SU-DHL-6 (cell line): ENCODE results near the gene PTH1R.

ENCODE experiments used
- H2AFZ ChIP-seq: fragments of 200-600 bp; sonication (generic); 2 replicates; pipeline ENCODE4 v1.6.1; 2014; ENCODE audit warnings: low read depth, mild to moderate bottlenecking, moderate library complexity, mixed read lengths, antibody characterized with exemption, low read length; ENCODE audit not compliant: severe bottlenecking
- H3F3A ChIP-seq: fragments of 200-600 bp; shearing (Covaris generic); 2 replicates; pipeline ENCODE4 v1.6.0; 2016; ENCODE audit warnings: antibody characterized with exemption, mild to moderate bottlenecking; ENCODE audit not compliant: insufficient read depth
- H3K27ac ChIP-seq: fragments of 200-600 bp; sonication (generic); 2 replicates; pipeline ENCODE4 v1.5.1; 2016; ENCODE audit warnings: low read depth, mild to moderate bottlenecking, low read length, moderate library complexity, mixed read lengths
- H3K27me3 ChIP-seq: fragments of 200-600 bp; sonication (generic), shearing (Covaris generic); 2 replicates; pipeline ENCODE4 v1.6.0; 2014; ENCODE audit warnings: mild to moderate bottlenecking, low read length
- H3K36me3 ChIP-seq: fragments of 200-600 bp; sonication (generic); 2 replicates; pipeline ENCODE4 v1.6.1; 2014; ENCODE audit warnings: mild to moderate bottlenecking, low read length, mixed read lengths
- H3K4me2 ChIP-seq: fragments of 300-600, 200-600 bp; shearing (Covaris generic), sonication (generic); 2 replicates; pipeline ENCODE4 v1.6.0; 2014; ENCODE audit warnings: low read length, low read depth, mild to moderate bottlenecking; ENCODE audit not compliant: poor library complexity, severe bottlenecking
- H3K4me3 ChIP-seq: fragments of 200-600 bp; sonication (generic); 2 replicates; pipeline ENCODE4 v1.5.1; 2014; ENCODE audit warnings: antibody characterized with exemption, low read length, mild to moderate bottlenecking, mixed read lengths; ENCODE audit not compliant: insufficient read depth, poor library complexity, severe bottlenecking
- H3K79me2 ChIP-seq: fragments of 200-600 bp; sonication (generic); 2 replicates; pipeline ENCODE4 v1.6.1; 2014; ENCODE audit warnings: mild to moderate bottlenecking, low read length, moderate library complexity; ENCODE audit not compliant: insufficient read depth
- H3K9ac ChIP-seq: fragments of 200-600 bp; sonication (generic); 2 replicates; pipeline ENCODE4 v1.7.0; 2014; ENCODE audit warnings: mild to moderate bottlenecking, low read length
- H3K9me2 ChIP-seq: fragments of 200-600 bp; sonication (generic); replicated peaks from 2 replicates; pipeline ENCODE4 v1.6.1; 2014; ENCODE audit warnings: low read length; ENCODE audit not compliant: insufficient read depth
- H3K9me3 ChIP-seq: fragments of 200-600 bp; sonication (generic); 2 replicates; pipeline ENCODE4 v1.6.1; 2014; ENCODE audit warnings: low read length, mixed read lengths; ENCODE audit not compliant: insufficient read depth
- H4K20me1 ChIP-seq: fragments of 200-600 bp; sonication (generic); 2 replicates; pipeline ENCODE4 v1.6.1; 2014; ENCODE audit warnings: low read depth, mild to moderate bottlenecking, antibody characterized with exemption, low read length, moderate library complexity, mixed read lengths
- EZH2phosphoT487 ChIP-seq: fragments of 200-600 bp; sonication (generic), shearing (Covaris generic); conservative IDR thresholded peaks from 2 replicates; pipeline ENCODE4 v1.6.1; 2018; ENCODE audit warnings: mild to moderate bottlenecking, antibody characterized with exemption, low read length, moderate library complexity, mixed read lengths
- TF ChIP-seq, protein P1 (sequence below): fragments of 200-600 bp; sonication (generic); IDR thresholded peaks from one replicate; pipeline ENCODE4 v1.5.1; 2017; ENCODE audit warnings: antibody characterized with exemption, mild to moderate bottlenecking, low read length, moderate library complexity; ENCODE audit not compliant: insufficient read depth, poor library complexity, severe bottlenecking

PTH1R gene

DNA sequence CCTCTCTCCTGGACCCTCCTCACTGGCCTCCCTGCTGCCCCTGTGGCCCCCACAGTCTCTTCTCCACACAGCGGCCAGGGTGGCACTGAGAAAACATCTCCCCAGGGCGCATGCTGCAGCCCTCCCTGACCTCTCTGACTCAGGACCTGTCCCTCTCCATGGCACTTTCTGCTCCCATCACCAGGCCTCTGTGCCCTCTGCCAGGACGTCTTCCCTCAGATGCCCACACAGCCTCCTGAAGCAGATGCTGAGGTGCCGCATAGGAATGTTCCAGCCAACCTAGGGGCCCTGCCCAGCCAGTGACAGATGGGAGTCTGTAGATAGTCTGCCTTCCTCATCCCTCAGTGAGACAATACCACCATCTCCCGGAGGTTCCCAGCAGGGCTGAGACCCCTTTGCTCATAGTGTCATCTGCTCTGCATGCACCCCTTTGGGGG, 22.9 kb upstream of the PTH1R start:
- Histone ChIP-seq H3K9ac (no peak overlapping the region), H3K9me3 (no peaks in the 10 kb centered on the region), H3K36me3 (no peaks in the 10 kb centered on the region), H2AFZ (no peak overlapping the region), H3K79me2 (no peaks in the 10 kb centered on the region), H3K4me3 (no peak overlapping the region), H3K27me3 (no peaks in the 10 kb centered on the region), H3K4me2 (no peak overlapping the region), H3K27ac (no peak overlapping the region), H3K9me2 (no peaks in the 10 kb centered on the region), H3F3A (no peaks in the 10 kb centered on the region), H4K20me1 (no peaks in the 10 kb centered on the region)
- TF ChIP-seq, protein P1, sequence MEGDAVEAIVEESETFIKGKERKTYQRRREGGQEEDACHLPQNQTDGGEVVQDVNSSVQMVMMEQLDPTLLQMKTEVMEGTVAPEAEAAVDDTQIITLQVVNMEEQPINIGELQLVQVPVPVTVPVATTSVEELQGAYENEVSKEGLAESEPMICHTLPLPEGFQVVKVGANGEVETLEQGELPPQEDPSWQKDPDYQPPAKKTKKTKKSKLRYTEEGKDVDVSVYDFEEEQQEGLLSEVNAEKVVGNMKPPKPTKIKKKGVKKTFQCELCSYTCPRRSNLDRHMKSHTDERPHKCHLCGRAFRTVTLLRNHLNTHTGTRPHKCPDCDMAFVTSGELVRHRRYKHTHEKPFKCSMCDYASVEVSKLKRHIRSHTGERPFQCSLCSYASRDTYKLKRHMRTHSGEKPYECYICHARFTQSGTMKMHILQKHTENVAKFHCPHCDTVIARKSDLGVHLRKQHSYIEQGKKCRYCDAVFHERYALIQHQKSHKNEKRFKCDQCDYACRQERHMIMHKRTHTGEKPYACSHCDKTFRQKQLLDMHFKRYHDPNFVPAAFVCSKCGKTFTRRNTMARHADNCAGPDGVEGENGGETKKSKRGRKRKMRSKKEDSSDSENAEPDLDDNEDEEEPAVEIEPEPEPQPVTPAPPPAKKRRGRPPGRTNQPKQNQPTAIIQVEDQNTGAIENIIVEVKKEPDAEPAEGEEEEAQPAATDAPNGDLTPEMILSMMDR, result no peak
- no peak for TF ChIP-seq EZH2phosphoT487

DNA sequence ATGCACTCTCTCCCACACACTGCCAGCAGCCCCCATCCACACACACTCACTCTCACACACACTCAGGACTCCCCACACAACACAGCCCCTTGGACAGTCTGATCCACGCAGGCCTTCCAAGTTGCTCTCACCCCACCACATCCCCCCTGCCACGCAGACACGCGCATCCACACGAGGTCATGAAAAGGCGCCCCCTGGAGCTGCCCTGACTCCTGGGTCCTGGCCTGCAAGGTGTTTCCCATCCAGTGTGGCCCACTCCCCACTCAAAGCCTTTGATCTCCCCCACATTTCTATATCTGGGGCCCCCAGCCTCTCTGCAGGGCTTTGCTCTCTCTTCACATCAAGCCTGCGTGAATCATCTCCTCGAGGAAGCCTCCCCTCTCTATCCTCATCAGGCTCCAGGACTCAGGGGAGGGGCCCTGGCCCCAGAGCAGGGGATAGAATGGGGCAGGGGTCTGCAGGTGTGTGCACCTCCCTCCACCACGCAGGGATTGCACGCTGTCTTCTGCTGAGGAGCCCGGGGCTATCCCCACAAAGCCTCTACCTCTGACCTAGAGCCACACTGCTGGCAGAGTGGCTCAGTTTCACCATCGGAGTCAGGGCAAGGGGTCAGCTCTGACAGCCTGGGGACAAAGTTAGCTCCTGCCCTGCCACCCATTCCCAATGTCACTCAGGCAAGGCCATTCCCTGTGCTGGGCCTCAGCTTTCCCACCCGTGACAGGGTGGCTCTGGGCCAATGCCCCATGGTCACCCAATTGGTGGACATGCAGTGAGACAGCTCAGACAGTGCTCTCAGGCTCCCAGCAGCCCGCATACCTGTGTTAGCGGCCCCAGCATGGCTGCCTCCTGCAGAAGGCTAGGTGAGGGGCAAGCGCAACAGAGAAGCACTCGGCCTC, 20.7 kb upstream of the PTH1R start:
- TF ChIP-seq, protein P1, result no peak
- TF ChIP-seq EZH2phosphoT487, result no peak
- no peak overlapping the region for H3K9ac ChIP-seq

DNA sequence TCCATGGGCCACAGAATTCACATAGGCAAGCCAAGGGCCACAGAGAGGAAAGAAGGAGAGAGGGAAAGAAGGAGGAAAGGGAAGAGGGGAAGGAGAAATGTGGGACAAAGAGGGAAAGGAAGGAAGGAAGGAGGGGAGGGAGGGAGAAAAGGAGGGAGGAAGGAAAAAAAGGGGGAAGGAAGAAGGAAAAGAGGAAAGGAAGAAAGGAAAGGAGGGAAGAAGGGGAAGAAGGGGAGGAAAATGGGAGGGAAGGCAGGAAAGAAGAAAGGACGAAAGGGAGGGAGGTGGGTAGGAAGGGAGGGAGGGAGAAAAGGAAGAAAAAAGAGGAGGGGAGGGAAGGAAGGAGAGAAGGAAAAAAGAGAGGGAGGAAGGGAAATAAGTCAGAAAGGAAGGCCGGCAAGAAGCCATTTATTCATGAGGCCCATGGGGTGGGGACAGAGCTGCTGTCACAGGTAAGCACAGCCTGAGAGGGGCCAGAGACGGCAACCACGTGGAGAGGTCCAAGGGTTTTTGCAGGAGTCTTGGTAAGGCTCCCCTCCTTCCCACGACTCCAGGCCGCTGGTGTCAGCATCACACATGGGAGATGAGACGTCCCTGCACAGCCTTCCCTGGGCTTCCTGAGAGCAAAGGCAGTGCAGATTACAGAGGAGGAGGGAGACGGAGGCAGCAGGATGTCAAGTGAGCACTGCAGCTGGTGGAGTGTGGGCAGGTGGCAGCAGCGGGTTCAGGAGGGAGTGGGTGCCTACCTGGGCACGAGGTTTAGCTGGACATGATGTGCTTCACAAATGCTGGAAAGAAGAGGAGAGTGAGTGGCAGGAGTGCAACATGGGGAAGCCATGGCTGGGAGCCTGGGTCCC, 19.8 kb upstream of the PTH1R start:
- H3K27me3 ChIP-seq, result no peaks in the 10 kb centered on the region
- TF ChIP-seq EZH2phosphoT487, result no peak
- TF ChIP-seq, protein P1, result no peak
- H3K27ac ChIP-seq, result no peak overlapping the region
- H3K9ac ChIP-seq, result no peak overlapping the region
- no peak overlapping the region for H3K4me2 ChIP-seq
- H3K9me2 ChIP-seq, result no peaks in the 10 kb centered on the region
- H3K4me3 ChIP-seq, result no peak overlapping the region
- H3K79me2 ChIP-seq, result no peaks in the 10 kb centered on the region
- no peaks in the 10 kb centered on the region for H3K9me3 ChIP-seq
- no peaks in the 10 kb centered on the region for H4K20me1 ChIP-seq
- no peaks in the 10 kb centered on the region for H3F3A ChIP-seq
- no peak overlapping the region for H2AFZ ChIP-seq
- no peaks in the 10 kb centered on the region for H3K36me3 ChIP-seq

More for the DNA sequence above, 20.7 kb upstream of the PTH1R start:
- Histone ChIP-seq H3K36me3 (no peaks in the 10 kb centered on the region), H3K9me3 (no peaks in the 10 kb centered on the region), H3K27ac (no peak overlapping the region), H3K79me2 (no peaks in the 10 kb centered on the region), H3K27me3 (no peaks in the 10 kb centered on the region), H3K4me3 (no peak overlapping the region), H2AFZ (no peak overlapping the region), H3F3A (no peaks in the 10 kb centered on the region), H4K20me1 (no peaks in the 10 kb centered on the region), H3K9me2 (no peaks in the 10 kb centered on the region), H3K4me2 (no peak overlapping the region)
